GM12878 (cell line): ENCODE data around the gene MTX1. TPM values are rescaled to one million over a fixed set of nuclear protein-coding genes. Genes with fewer than 3 reads are reported as not detected.

ENCODE experiments used
- ATAC-seq: fragments of 200-7000 bp; cut with Tn5 transposase; 3 replicates; pipeline ENCODE4 v1.9.1; 2020; ENCODE audit warnings: mild to moderate bottlenecking, moderate library complexity
- BruUV-seq: library from RNA; stranded (reverse); fragments of 400-500 nt; replicated peaks from 2 replicates; lab custom pipeline; 2021; lab: Mats Ljungman, UMichigan
- CTCF ChIA-PET: fragments of 300-600 bp; sonication (Branson Sonifier 250); formaldehyde crosslinking; extraction: SDS; loops from one replicate; lab custom pipeline; 2021; ENCODE audit warnings: inconsistent platforms; lab: Yijun Ruan, JAX
- POLR2A ChIA-PET: fragments of 350-600 bp; formaldehyde crosslinking; extraction: SDS; loops from one replicate; lab custom pipeline; 2021; ENCODE audit warnings: inconsistent platforms; lab: Charles Lee
- RAD21 ChIA-PET: fragments of 300-600 bp; sonication (Branson Sonifier 250); formaldehyde crosslinking; loops from one replicate; lab custom pipeline; 2023; ENCODE audit warnings: antibody characterized with exemption; ENCODE audit not compliant: unreplicated experiment; lab: Charles Lee
- SMC1A ChIA-PET: fragments of 300-600 bp; sonication (Branson Sonifier 250); formaldehyde crosslinking; loops from one replicate; lab custom pipeline; 2023; ENCODE audit not compliant: unreplicated experiment, uncharacterized antibody; lab: Charles Lee
- DNase-seq: peaks from one replicate; pipeline ENCODE4 v3.0.0-alpha.2; 2011; ENCODE audit warnings: low read depth, low spot score
- FAIRE-seq: peaks from 3 replicates; lab custom pipeline; 2011; peaks lifted over from hg19 to GRCh38; lab: Jason Lieb, UNC
- H2AFZ ChIP-seq: 2 replicates; pipeline ENCODE4 v1.6.0; 2011; ENCODE audit warnings: low read depth, low read length, control low read depth; ENCODE audit not compliant: control insufficient read depth
- H3K27ac ChIP-seq: 2 replicates; pipeline ENCODE4 v1.5.1; 2011; ENCODE audit warnings: control low read depth; ENCODE audit not compliant: control insufficient read depth, insufficient read depth
- H3K27me3 ChIP-seq, 2 experiments: replicated peaks in 1 of 2; 2 replicates each; pipeline versions ENCODE4 v1.6.0 to v1.6.1; 2011; ENCODE audit warnings: low read length in 1 of 2; ENCODE audit not compliant: control insufficient read depth in 2 of 2, insufficient read depth in 2 of 2
- H3K36me3 ChIP-seq, 2 experiments: 2 replicates each; pipeline ENCODE4 v1.5.1; 2011; ENCODE audit warnings: low read length in 1 of 2; ENCODE audit not compliant: control insufficient read depth in 2 of 2, insufficient read depth in 2 of 2
- H3K4me1 ChIP-seq: 2 replicates; pipeline ENCODE4 v1.6.1; 2011; ENCODE audit warnings: mild to moderate bottlenecking, low read length, moderate library complexity, mixed read lengths; ENCODE audit not compliant: control insufficient read depth, insufficient read depth
- H3K4me2 ChIP-seq: 2 replicates; pipeline ENCODE4 v1.6.0; 2011; ENCODE audit warnings: control low read depth; ENCODE audit not compliant: control insufficient read depth, insufficient read depth
- H3K4me3 ChIP-seq: fragments of 200-600 bp; sonication (generic); 2 replicates; pipeline ENCODE4 v1.5.1; 2016
- H3K79me2 ChIP-seq: 2 replicates; pipeline ENCODE4 v1.6.0; 2011; ENCODE audit warnings: low read length; ENCODE audit not compliant: control insufficient read depth, insufficient read depth
- H3K9ac ChIP-seq: 2 replicates; pipeline ENCODE4 v1.8.0; 2011; ENCODE audit warnings: low read length, control low read depth, mixed read lengths; ENCODE audit not compliant: control insufficient read depth, insufficient read depth
- H3K9me3 ChIP-seq: replicated peaks from 3 replicates; pipeline ENCODE4 v1.5.1; 2011; ENCODE audit warnings: mild to moderate bottlenecking, low read length; ENCODE audit not compliant: control insufficient read depth, insufficient read depth
- H4K20me1 ChIP-seq: 2 replicates; pipeline ENCODE4 v1.6.0; 2011; ENCODE audit not compliant: control insufficient read depth, insufficient read depth
- FOXM1 ChIP-seq: IDR thresholded peaks from 2 replicates; pipeline ENCODE4 v1.6.1; 2012; ENCODE audit warnings: low read depth, mild to moderate bottlenecking, inconsistent platforms, low read length, moderate library complexity
- HDGF ChIP-seq: fragments of 450-650 bp; IDR thresholded peaks from 2 replicates; pipeline ENCODE4 v1.6.1; 2016; ENCODE audit warnings: antibody characterized with exemption
- NBN ChIP-seq: fragments of 450-650 bp; IDR thresholded peaks from 2 replicates; pipeline ENCODE4 v1.6.1; 2016
- SUZ12 ChIP-seq: fragments of 200-600 bp; sonication (generic); IDR thresholded peaks from one replicate; pipeline ENCODE4 v1.6.1; 2018; ENCODE audit warnings: antibody characterized with exemption, mild to moderate bottlenecking; ENCODE audit not compliant: unreplicated experiment
- ZNF622 ChIP-seq: fragments of 450-650 bp; IDR thresholded peaks from 2 replicates; pipeline ENCODE4 v1.6.1; 2017; ENCODE audit warnings: mild to moderate bottlenecking, inconsistent platforms
- ZZZ3 ChIP-seq: IDR thresholded peaks from 2 replicates; pipeline ENCODE4 v1.6.1; 2011; ENCODE audit warnings: low read depth; ENCODE audit not compliant: control insufficient read depth, insufficient read length
- WGBS: methylation state at CpG from one replicate; pipeline ENCODE4 v1.1.6; 2016; ENCODE audit warnings: low lambda C conversion rate; ENCODE audit not compliant: insufficient replicate concordance, insufficient coverage; ENCODE audit errors: missing lambda C conversion rate; 5-methylcytosine and 5-hydroxymethylcytosine counted together
- in situ Hi-C: fragments of 300-500 bp; cut with MboI; formaldehyde crosslinking; loops from 9 replicates; pipeline ENCODE4 v1.14.3; 2018; ENCODE audit warnings: mixed read lengths
- intact Hi-C: fragments of 100-400 bp; cut with micrococcal nuclease; formaldehyde crosslinking; loops from one replicate; pipeline ENCODE4 v1.14.2; 2022; ENCODE audit not compliant: unreplicated experiment
- polyA plus RNA-seq, 11 experiments: library from polyadenylated mRNA; depleted of rRNA in 4 of 11; unstranded in 6 of 11; stranded (reverse) in 5 of 11; fragments of >200 nt; fragmentation: Nextera tagmentation in 4 of 11; fragmentation: Illumina TruSeq in 1 of 11; extraction: Ambion mirVana in 4 of 11; extraction: Trizol in 1 of 11; gene quantifications; 1 replicate in 1 of 11; 2 replicates in 10 of 11; pipeline versions ENCODE4 v1.2.1 to v1.2.3, GENCODE V29; 2011 to 2016; ENCODE audit warnings: inconsistent platforms in 2 of 11, missing spikeins in 2 of 11, low read depth in 1 of 11
- total RNA-seq, 4 experiments: library from RNA; depleted of rRNA in 3 of 4; stranded (reverse); fragments of >200 nt in 3 of 4; fragmentation: Illumina TruSeq in 1 of 4; extraction: Trizol in 1 of 4; gene quantifications; 2 replicates each; pipeline versions ENCODE4 v1.2.1 to v1.2.3, GENCODE V29; 2013 to 2021
- TF ChIP-seq, protein P1 (sequence below): fragments of 450-650 bp; IDR thresholded peaks from 2 replicates; pipeline ENCODE4 v1.6.1; 2016; ENCODE audit warnings: mild to moderate bottlenecking
- TF ChIP-seq, protein P2 (sequence below): IDR thresholded peaks from 2 replicates; pipeline ENCODE4 v1.6.1; 2012; ENCODE audit warnings: low read length, inconsistent platforms

Gene MTX1
- total and polyA plus RNA-seq, 10 of the 15 experiments (the other 5 are each of a cell fraction or from before 2014, with no cell fraction given): 15.8 to 92.0 (median 49.1) TPM

DNA sequence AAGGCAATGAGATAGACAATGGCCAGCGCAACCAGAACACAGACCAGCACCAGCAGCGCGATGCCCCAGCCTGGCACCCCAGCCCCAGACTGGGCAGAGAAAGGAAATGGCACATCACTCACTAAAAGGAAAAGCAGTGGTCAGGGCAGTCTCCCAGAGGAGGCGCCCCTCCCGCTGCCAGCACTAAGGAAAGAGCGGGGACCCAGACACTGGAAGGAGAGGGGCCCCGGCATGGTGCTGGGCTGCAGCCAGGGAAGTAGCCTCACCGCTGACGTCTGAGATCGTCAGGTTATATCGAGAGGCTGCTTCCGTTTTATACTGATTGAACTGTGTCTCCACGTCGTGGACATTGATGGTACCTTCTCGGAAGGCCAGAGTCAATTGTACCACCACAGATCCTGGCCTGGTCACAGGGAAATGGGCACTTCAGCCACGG lies 21.0 kb upstream of the MTX1 start:
- Histone ChIP-seq H3K79me2 (no peaks in the 10 kb centered on the region), H3K27me3 (no peaks in the 10 kb centered on the region), H3K9me3 (no peaks in the 10 kb centered on the region), H3K4me2 (no peak overlapping the region), H3K4me3 (no peak overlapping the region), H2AFZ (no peak overlapping the region), H3K27ac (no peak overlapping the region), H3K4me1 (peaks cover 21% of the 10 kb centered on the region), H3K36me3 (no peaks in the 10 kb centered on the region), H4K20me1 (no peaks in the 10 kb centered on the region), H3K9ac (no peak overlapping the region)
- ChIA-PET SMC1A (no interaction called here), POLR2A (no interaction called here), CTCF (interaction anchor here (1.0 kb wide), 1 partner anchor 15 kb away, joined by 4 read pairs; the partner anchor contains the start of gene KRTCAP2), RAD21 (no interaction called here)
- ATAC-seq: no peak
- in situ Hi-C loops (no loop called here), intact Hi-C loops (no loop called here)
- no peak for FAIRE-seq
- no TSS peak for BruUV-seq
- no peak for DNase-seq
- TF ChIP-seq, protein P1, sequence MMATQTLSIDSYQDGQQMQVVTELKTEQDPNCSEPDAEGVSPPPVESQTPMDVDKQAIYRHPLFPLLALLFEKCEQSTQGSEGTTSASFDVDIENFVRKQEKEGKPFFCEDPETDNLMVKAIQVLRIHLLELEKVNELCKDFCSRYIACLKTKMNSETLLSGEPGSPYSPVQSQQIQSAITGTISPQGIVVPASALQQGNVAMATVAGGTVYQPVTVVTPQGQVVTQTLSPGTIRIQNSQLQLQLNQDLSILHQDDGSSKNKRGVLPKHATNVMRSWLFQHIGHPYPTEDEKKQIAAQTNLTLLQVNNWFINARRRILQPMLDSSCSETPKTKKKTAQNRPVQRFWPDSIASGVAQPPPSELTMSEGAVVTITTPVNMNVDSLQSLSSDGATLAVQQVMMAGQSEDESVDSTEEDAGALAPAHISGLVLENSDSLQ: no peak
- TF ChIP-seq, protein P2, sequence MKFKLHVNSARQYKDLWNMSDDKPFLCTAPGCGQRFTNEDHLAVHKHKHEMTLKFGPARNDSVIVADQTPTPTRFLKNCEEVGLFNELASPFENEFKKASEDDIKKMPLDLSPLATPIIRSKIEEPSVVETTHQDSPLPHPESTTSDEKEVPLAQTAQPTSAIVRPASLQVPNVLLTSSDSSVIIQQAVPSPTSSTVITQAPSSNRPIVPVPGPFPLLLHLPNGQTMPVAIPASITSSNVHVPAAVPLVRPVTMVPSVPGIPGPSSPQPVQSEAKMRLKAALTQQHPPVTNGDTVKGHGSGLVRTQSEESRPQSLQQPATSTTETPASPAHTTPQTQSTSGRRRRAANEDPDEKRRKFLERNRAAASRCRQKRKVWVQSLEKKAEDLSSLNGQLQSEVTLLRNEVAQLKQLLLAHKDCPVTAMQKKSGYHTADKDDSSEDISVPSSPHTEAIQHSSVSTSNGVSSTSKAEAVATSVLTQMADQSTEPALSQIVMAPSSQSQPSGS: no peak
- TF ChIP-seq SUZ12 (no peak), ZNF622 (no peak), HDGF (no peak), ZZZ3 (no peak), NBN (no peak), FOXM1 (no peak)
- WGBS: 73% methylated on average over 16 of the region's 16 CpGs
